HG02678 (cell line): ENCODE measurements around the gene PDE1C.
"Not testable (repeated sequence)": the region's sequence is repeated elsewhere in the genome, so short reads cannot be mapped to it uniquely, and the experiment has no call there.

ENCODE experiments used
- ATAC-seq: cut with Tn5 transposase; IDR thresholded peaks from one replicate; pipeline ENCODE4 v1.9.1; 2021; ENCODE audit warnings: mild to moderate bottlenecking, moderate library complexity; ENCODE audit not compliant: unreplicated experiment

PDE1C gene

GRCh38 chr7:32045228-32045627 lies 25.0 kb downstream of the PDE1C start:
- ATAC-seq: no peak

- ATAC-seq: no peak
Observed at GRCh38 chr7:32044739-32045138, 25.5 kb downstream of the PDE1C start.

GRCh38 chr7:32043688-32044087 lies 26.5 kb downstream of the PDE1C start:
- ATAC-seq: peak; percentile 66

- no peak for ATAC-seq
Observed at GRCh38 chr7:32042900-32043299, 27.3 kb downstream of the PDE1C start.

GRCh38 chr7:32039000-32039756 lies 31.0 kb downstream of the PDE1C start:
- no peak for ATAC-seq

GRCh38 chr7:32037650-32038198 lies 32.5 kb downstream of the PDE1C start:
- ATAC-seq: peak; percentile 86

- no peak for ATAC-seq
Observed at GRCh38 chr7:32036557-32036956, 33.6 kb downstream of the PDE1C start.

- no peak for ATAC-seq
Observed at GRCh38 chr7:32034052-32034451, 36.2 kb downstream of the PDE1C start.

GRCh38 chr7:32033006-32033405 lies 37.2 kb downstream of the PDE1C start:
- ATAC-seq: no peak

GRCh38 chr7:32032211-32032610 lies 38.0 kb downstream of the PDE1C start:
- ATAC-seq: no peak

GRCh38 chr7:32030904-32031692 lies 39.1 kb downstream of the PDE1C start:
- no peak for ATAC-seq

- no peak for ATAC-seq
Observed at GRCh38 chr7:32026083-32026425, 44.2 kb downstream of the PDE1C start.

GRCh38 chr7:32025381-32026082 lies 44.7 kb downstream of the PDE1C start:
- no peak for ATAC-seq

- ATAC-seq: no peak
Observed at GRCh38 chr7:32023376-32023775, 46.8 kb downstream of the PDE1C start.

- ATAC-seq: no peak
Observed at GRCh38 chr7:32022966-32023365, 47.2 kb downstream of the PDE1C start.

GRCh38 chr7:32020551-32021159 lies 49.6 kb downstream of the PDE1C start:
- no peak for ATAC-seq

GRCh38 chr7:32018845-32019578 lies 51.2 kb downstream of the PDE1C start:
- ATAC-seq: no peak

- ATAC-seq: no peak
Observed at GRCh38 chr7:32015133-32015532, 55.1 kb downstream of the PDE1C start.

GRCh38 chr7:32013471-32013870 lies 56.7 kb downstream of the PDE1C start:
- ATAC-seq: not testable (repeated sequence)

- ATAC-seq: no peak
Observed at GRCh38 chr7:32005577-32005976, 64.6 kb downstream of the PDE1C start.
